GM11168 (cell line): ENCODE results near the gene NDUFB11.

Experiments
- in situ Hi-C: fragments of 300-500 bp; cut with MboI; formaldehyde crosslinking; loops from one replicate; pipeline ENCODE4 v1.12.0; 2022; ENCODE audit warnings: low sequenced_read_pairs; ENCODE audit not compliant: unreplicated experiment

The NDUFB11 gene

GRCh38 chrX:47176101-47176740 is 31.7 kb upstream of the NDUFB11 start:
- in situ Hi-C loops = loop anchor here (25.0 kb wide), 1 partner anchor 336 kb away; no protein-coding TSS in a partner anchor

DNA sequence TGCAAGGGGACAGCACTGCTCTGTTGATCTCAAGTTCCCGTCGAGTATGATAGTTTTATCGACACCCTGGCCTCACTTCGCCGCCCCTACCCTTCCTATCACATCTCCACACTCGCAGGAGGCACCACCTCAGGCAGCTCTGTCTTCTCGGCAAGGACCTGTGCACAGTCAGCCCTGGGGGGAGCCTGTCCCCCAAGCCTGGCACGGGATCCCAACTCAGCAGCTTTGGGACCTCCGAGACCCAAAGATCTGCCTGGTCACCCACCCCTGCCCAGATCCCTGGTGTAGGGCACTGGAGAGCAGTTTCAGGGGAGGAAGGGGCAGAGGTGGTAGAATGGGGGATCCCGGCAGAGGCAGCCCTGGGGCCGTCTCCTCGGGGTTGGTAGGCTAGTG is 31.1 kb upstream of the NDUFB11 start:
- in situ Hi-C loops = loop anchor here (25.0 kb wide), 1 partner anchor 337 kb away; no protein-coding TSS in a partner anchor

DNA sequence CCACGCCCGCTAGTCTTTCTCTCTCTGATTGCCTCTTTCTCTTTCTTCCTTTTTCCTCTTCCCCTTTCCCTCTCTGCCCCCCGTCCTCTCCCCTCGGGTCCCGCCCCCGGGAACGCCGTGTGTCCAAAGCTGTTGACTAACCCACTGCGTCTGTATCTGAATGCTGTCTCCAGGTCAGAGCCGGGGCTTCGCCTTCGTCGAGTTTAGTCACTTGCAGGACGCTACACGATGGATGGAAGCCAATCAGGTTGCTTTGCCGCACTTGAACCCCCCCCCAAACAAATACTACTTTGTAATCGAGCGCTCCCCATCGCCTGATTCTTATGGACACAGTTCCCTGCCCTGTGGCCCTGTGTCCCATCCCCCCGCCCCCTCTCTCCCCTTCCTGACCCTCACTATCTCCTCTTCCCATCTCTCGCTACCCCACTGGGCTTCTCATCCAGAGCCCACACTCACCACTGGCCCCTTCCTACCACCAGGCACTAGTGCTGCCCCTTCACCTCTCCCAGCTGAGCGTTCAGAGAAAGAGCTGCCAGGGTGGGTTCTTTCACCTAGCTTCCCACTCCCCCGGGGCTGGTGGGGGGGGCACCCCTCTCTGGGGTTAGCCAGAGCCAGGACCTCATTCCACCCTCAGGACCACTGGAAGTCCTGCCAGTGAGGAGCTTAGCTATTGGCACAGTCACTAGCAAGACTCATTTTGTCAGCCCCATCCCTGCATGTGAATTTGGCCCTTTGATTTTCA is 30.5 kb upstream of the NDUFB11 start:
- in situ Hi-C loops = loop anchor here (25.0 kb wide), 1 partner anchor 337 kb away; no protein-coding TSS in a partner anchor

DNA sequence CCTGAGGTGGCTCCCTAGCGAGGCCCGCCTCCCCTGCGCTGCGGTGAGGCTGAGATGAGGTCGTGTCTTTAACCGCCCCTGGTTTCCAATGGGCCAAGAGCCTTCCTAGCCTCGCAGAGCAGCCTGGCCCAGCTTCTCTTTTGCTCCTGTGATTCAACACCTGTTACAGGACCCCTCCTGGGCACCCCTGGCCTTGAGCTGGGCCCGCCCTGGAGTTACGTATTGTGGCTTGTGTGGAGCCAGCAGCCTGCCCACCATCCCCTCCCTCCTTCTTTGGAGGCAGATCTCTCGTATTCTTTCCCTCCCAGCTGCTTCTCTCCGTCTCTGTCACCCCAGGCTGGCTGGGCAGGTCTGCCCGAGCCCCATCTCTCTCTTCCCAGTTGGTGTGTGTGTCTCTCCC is 29.9 kb upstream of the NDUFB11 start:
- in situ Hi-C loops = no loop called here

DNA sequence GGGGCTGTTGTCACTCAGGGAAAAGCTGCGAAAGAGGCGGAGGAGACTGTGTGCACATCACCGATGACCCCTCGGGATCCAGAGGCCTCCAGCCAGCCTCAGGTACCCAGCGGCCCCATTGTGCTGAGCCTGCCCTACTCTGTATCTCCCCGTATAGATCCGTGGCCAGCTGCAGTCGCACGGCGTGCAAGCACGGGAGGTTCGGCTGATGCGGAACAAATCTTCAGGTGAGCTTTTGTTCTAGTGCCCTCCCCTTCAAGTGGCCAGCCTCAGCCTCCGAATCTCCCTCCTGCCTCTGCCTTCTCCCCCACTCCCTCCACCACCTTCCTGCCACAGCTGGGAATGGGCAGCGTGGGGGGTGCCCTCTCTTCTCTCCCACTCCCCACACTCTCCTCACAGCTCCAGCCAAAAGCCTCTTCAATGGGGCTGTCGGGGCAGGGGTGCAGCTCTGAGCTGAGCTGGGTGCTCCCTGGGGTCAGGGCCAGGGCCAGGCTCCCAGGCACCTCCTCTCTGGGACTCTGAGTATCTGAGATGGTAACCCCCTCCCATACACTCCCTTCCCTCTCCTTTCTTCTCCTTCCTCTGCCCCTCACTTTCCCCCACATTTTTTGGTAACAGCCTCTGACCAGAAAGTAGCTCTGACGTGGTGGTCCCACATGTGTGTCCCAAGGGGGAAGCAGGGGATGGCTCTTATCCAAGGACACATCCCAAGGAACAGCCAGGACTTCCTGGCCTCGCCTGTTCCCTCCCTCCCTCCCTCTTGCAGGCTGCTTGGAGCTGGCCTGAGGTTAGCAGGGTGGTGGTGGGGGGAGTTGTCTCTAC is 28.7 kb upstream of the NDUFB11 start:
- in situ Hi-C loops = no loop called here

DNA sequence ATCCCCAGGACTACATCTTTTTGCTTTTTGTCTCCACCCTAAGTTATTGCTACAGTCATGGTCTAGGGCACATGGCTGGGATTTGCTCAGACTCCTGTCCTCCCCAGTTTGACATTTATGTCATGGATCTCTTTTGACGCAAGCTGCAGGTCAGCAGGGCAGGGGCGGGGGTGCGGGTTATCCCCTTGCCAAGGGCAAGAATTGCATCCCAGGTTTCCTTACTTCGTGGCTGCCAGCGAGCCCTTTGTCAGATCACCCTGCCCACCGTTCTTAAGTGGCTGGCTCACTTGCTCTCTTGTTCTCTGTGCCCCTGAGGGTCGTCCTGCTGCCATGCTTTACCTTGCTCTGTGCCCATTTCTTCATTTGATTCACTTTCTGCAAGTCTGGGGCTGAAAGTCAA is 28.0 kb upstream of the NDUFB11 start:
- in situ Hi-C loops = no loop called here

GRCh38 chrX:47171996-47172395 is 27.5 kb upstream of the NDUFB11 start:
- in situ Hi-C loops = no loop called here

GRCh38 chrX:47170861-47171692 is 26.6 kb upstream of the NDUFB11 start:
- in situ Hi-C loops = no loop called here

GRCh38 chrX:47169726-47170515 is 25.4 kb upstream of the NDUFB11 start:
- in situ Hi-C loops = no loop called here

GRCh38 chrX:47169273-47169672 is 24.8 kb upstream of the NDUFB11 start:
- in situ Hi-C loops = no loop called here

- in situ Hi-C loops = no loop called here
Measured at GRCh38 chrX:47168495-47169073, 24.1 kb upstream of the NDUFB11 start.

- in situ Hi-C loops = no loop called here
Measured at GRCh38 chrX:47166126-47166525, 21.6 kb upstream of the NDUFB11 start.

DNA sequence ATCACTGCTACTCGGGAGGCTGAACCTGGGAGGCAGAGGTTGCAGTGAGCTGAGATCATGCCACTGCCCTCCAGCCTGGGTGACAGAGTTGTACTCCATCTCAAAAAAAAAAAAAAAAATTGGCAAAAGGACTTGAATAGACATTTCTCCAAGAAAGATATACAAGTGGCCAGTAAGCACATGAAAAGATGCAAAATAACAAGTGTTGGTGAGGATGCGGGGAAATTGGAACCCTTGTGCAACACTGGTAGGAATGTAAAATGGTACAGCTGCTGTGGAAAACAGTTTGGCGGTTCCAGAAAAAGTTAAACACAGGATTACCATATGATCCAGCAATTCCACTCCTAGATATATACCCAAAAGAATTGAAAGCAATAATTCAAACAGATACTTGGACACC is 19.9 kb upstream of the NDUFB11 start:
- in situ Hi-C loops = no loop called here

GRCh38 chrX:47162927-47163583 is 18.6 kb upstream of the NDUFB11 start:
- in situ Hi-C loops = no loop called here

DNA sequence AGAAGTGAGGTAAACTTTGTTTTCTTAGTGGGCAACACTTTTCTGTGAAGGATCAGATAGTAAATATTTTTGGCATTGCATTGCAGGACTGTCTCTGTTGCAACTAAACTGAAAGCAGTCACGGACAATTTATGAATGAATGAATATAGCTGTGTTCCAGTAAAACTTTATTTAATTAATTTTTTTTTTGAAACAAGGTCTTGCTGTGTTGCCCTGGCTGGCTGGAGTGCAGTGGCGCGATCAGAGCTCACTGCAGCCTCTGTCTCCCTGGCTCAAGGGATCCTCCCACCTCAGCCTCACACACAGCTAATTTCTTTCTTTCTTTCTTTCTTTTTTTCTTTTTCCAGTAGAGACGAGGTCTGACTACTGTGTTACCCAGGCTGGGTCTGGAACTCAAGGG is 16.3 kb upstream of the NDUFB11 start:
- in situ Hi-C loops = no loop called here

GRCh38 chrX:47158781-47159180 is 14.3 kb upstream of the NDUFB11 start:
- in situ Hi-C loops = no loop called here

GRCh38 chrX:47158131-47158530 is 13.6 kb upstream of the NDUFB11 start:
- in situ Hi-C loops = no loop called here
